HUES6 (cell line): Measurements from ENCODE around the gene FLNB.

Experiments used
- H3K27ac ChIP-seq: 2 replicates; pipeline ENCODE4 v1.7.0; 2013; ENCODE audit warnings: low read depth, mild to moderate bottlenecking, low read length, inconsistent platforms
- H3K27me3 ChIP-seq: 2 replicates; pipeline ENCODE4 v1.6.1; 2013; ENCODE audit warnings: low read length; ENCODE audit not compliant: control insufficient read depth, insufficient read depth
- H3K36me3 ChIP-seq: 2 replicates; pipeline ENCODE4 v1.6.1; 2013; ENCODE audit warnings: low read length; ENCODE audit not compliant: control insufficient read depth, insufficient read depth
- H3K4me1 ChIP-seq: 2 replicates; pipeline ENCODE4 v1.6.1; 2013; ENCODE audit warnings: low read length; ENCODE audit not compliant: control insufficient read depth, insufficient read depth
- H3K4me3 ChIP-seq: 2 replicates; pipeline ENCODE4 v1.5.1; 2013; ENCODE audit warnings: low read depth, low read length
- H3K9ac ChIP-seq: one replicate; pipeline ENCODE4 v1.6.1; 2013; ENCODE audit warnings: mild to moderate bottlenecking, low read length
- H3K9me3 ChIP-seq: 2 replicates; pipeline ENCODE4 v1.6.1; 2013; ENCODE audit warnings: low read depth, low read length; ENCODE audit not compliant: control insufficient read depth, insufficient read depth

The FLNB gene

DNA sequence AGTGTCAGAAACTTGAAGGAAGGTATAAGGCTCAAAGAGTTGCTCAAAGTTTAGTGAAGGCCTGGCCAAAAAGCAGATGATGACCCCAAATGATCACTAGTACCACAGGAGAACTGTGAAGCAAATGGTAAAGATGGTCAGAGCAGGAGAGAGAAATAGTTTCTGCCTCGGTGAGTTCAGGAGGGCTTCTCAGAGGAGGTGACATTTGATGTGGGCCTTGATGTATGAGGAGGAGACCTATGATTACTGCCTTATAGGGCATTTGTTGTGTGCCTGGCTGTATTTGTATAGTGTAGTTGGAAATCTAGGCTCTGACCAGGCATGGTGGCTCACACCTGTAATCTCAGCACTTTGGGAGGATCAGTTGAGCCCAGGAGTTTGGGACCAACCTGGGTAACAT lies 152.2 kb downstream of the FLNB start:
- Histone ChIP-seq H3K9ac (no peak overlapping the region), H3K27me3 (no peaks in the 10 kb centered on the region), H3K27ac (no peak overlapping the region), H3K36me3 (peaks cover 99% of the 10 kb centered on the region), H3K9me3 (no peaks in the 10 kb centered on the region), H3K4me1 (peaks cover 9% of the 10 kb centered on the region), H3K4me3 (no peak overlapping the region)

DNA sequence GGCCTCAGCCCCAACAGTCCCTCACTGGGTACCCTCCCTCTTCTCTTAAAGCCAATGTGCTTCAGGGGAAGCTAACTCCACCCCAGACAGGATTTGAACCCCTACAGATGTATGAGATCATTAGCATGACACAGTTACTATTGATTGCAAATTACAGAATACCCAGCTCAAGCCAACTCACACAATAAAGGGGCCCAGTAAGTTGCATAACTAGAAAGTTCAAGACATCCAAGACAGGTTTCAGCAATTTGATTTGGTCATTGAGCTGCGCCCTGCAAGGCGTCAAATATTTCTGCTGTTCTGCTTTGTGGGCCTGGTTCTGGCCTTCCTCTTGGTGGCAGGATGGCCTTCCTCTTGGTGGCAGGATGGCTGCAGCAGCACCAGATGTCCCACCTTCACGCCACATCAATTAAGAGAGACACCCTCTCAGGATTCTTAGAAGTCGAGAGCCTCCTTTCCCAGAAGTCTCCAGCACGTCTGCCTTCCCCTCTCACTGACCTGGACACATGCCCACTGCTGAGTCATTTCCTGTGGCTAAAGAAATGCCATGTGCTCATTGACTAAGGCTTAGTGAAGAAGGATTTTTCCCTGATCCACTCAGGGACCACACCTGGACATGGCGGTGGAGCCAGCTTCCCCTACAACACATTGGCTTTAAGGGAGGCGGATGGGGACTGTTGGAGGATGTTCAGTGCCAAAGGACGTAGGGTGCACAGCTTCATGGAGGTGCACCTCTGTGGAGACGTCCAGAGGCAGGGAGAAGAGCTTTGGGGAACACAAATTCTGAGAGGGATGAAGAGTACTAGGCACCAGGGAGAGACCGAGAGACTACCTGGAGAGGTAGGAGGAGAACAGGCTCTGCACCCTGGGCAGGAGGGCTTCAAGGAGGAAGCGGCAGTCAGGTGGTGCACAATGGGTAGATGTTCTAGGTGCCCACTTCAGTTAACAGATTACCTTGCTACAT lies 153.5 kb downstream of the FLNB start:
- Histone ChIP-seq H3K9ac (no peak overlapping the region), H3K4me1 (peaks cover 15% of the 10 kb centered on the region), H3K4me3 (no peak overlapping the region), H3K27me3 (no peaks in the 10 kb centered on the region), H3K27ac (no peak overlapping the region), H3K9me3 (no peaks in the 10 kb centered on the region), H3K36me3 (peaks cover 92% of the 10 kb centered on the region)

DNA sequence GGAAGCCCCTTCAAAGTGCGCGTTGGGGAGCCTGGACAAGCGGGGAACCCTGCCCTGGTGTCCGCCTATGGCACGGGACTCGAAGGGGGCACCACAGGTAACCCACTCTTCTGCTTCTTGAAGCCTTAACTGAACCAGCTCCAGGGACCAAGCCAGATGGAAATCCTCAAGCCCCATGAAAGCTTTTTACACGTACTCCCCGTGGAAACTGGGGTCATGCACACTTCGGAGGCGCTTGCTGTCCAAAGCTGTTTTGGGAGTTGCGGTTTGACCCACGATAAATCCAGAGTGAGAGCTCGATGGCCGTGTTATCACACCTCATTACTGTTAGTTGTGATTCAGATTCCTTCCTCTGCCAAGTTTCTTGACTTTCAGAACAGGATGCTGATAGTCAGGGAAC lies 155.0 kb downstream of the FLNB start:
- Histone ChIP-seq H3K4me1 (peaks cover 19% of the 10 kb centered on the region), H3K9ac (no peak overlapping the region), H3K27me3 (no peaks in the 10 kb centered on the region), H3K9me3 (no peaks in the 10 kb centered on the region), H3K36me3 (peaks cover 85% of the 10 kb centered on the region), H3K4me3 (no peak overlapping the region), H3K27ac (no peak overlapping the region)

DNA sequence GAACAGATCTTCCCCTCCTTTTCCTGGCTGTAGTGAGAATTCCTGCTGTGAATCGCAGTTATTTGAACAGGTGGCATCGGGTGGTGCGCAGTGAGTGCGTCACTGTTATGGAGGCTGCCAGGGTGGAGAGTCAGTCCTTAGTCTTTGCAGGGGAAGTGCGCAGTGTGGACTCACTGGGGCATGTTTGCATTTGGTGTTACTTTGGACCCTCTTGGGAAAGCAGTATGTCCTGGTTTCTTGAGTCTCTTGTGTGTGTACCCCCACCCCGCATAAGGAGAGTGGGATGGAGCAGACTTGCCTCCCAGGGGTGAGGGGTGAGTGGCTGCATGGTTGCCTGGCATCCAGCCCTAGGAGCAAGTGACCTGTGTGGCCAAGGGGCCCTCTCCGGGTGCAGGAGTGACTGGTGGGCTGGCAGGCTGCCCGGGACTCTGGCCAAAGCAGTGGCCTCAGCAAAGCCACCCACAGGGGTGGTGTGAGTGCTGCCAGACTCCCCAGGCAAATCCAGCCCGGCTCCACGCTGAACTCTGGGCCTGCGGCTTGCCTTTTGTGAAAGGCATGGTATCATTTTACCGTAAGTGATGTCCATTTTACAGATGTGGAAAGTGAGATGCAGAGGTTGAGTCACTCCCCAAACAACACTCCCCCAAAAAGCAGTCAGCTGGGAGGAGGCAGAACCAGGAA lies 156.1 kb downstream of the FLNB start:
- H3K27ac ChIP-seq, result peak overlapping the region; percentile 57; the same call in 1 of the 2 replicates
- H3K4me3 ChIP-seq, result no peak overlapping the region
- H3K27me3 ChIP-seq, result no peaks in the 10 kb centered on the region
- H3K9me3 ChIP-seq, result no peaks in the 10 kb centered on the region
- H3K4me1 ChIP-seq, result peaks cover 19% of the 10 kb centered on the region
- H3K9ac ChIP-seq, result peak overlapping the region; percentile 45
- peaks cover 85% of the 10 kb centered on the region for H3K36me3 ChIP-seq

DNA sequence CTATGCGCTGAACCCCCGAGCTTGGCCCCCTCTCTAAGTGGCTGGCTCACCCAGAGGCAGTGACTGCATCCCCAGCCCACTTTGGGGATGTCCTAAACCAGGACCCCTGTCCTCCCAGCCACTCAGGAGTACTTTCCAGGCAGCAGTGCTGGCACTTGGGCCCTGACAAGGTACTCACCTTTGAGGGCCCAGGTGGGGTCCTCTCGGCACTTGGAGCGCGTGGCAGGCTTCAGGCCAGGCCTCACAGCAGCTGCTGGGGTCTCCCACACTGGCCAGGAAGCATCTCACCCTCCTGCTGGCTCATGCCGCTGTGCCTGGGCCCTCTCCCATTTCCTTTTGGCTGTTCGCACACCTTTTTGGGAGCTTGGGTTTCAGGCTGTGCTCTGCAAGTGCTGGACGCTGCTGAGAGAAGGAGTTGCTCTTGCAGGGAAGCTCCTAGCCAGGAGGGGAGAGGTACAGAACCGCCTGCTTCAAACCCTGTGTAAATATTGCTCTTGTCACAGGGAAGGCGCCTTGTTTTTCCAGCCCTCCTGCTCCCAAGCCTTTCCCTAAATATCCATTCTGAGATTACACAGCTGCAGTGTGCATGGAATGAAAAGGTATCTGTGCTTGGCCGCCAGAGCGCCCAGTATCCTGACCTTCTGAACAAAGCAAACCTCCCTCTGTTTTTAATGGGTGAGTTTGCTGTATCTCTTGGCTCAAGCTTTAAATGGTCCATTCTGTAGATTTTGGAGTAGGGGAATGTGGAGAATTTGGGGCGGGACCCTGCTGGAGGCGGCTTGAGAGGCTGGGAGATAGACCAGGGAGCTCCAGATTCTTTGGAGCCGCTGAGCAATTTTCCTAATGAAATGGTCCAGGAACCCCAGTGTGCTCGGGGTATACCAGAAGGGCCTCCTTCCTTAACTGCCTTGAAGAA lies 156.9 kb downstream of the FLNB start:
- Histone ChIP-seq H3K4me3 (no peak overlapping the region), H3K9me3 (no peaks in the 10 kb centered on the region), H3K27me3 (no peaks in the 10 kb centered on the region), H3K9ac (peak overlapping the region; percentile 45), H3K36me3 (peaks cover 87% of the 10 kb centered on the region), H3K4me1 (peaks cover 19% of the 10 kb centered on the region), H3K27ac (peak overlapping the region; percentile 57; the same call in 1 of the 2 replicates)

DNA sequence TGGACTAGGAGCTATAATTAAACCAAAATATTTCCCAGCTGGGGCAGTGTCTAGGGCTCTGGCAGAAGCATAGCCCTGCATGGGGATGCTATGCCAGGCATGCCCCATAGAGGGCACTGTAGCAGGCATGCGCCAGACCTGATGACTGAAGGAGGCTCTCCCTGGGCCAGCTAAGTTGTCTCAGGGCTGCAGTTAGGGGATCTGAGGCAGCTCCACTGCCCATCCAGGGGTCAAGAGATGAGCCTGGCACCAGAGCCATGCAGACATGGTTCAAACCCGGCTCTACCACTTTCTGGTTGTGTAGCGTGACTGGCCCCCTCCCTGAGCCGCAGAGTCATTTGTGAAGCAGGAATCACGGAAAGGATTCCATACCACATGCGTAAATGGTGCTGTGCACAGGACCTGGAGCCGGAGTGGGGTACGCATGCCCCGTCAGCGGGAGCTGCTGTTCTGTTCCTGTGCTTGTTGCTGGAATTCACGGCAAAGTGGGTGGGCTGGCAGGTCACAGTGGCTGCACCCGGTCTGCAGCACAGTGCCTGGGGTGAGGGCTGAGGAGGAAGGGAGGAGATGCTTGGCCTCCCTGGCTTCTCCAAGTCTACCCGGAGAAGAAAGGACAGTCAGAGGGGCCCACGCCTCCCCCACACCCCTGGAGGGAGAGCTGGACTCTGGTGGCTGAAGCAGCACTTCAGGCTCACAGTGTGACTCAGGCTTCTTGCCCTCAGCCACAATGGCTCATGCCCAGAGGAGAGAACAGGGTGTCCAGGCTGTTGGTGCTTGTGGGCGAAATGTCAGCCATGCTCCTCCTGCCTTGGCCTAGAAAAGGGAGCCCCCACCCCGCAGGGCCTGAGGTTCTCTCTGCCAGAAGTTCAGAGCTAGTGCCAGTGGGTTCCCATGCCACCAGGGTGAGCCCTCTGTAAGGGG lies 159.5 kb downstream of the FLNB start:
- peaks cover 27% of the 10 kb centered on the region for H3K4me1 ChIP-seq
- peaks cover 82% of the 10 kb centered on the region for H3K36me3 ChIP-seq
- H3K27me3 ChIP-seq, result no peaks in the 10 kb centered on the region
- H3K9ac ChIP-seq, result no peak overlapping the region
- H3K4me3 ChIP-seq, result no peak overlapping the region
- peak overlapping the region; percentile 27; the same call in 1 of the 2 replicates for H3K27ac ChIP-seq
- no peaks in the 10 kb centered on the region for H3K9me3 ChIP-seq

DNA sequence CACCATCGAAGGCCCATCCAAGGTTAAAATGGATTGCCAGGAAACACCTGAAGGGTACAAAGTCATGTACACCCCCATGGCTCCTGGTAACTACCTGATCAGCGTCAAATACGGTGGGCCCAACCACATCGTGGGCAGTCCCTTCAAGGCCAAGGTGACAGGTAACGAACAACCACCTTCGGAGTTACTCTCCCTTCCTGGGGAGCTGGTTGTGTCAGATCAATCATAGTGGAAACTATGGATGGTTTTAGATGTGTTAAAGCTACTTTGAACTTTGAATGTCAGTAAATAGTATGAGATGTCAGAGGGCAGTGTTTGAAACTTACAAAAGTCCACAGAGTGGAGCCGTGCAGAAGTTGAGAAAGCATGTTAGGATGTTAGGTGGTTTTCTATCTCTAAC lies 160.3 kb downstream of the FLNB start:
- Histone ChIP-seq H3K4me1 (peaks cover 32% of the 10 kb centered on the region), H3K9ac (no peak overlapping the region), H3K27ac (no peak overlapping the region), H3K4me3 (no peak overlapping the region), H3K27me3 (no peaks in the 10 kb centered on the region), H3K9me3 (no peaks in the 10 kb centered on the region), H3K36me3 (peaks cover 74% of the 10 kb centered on the region)

DNA sequence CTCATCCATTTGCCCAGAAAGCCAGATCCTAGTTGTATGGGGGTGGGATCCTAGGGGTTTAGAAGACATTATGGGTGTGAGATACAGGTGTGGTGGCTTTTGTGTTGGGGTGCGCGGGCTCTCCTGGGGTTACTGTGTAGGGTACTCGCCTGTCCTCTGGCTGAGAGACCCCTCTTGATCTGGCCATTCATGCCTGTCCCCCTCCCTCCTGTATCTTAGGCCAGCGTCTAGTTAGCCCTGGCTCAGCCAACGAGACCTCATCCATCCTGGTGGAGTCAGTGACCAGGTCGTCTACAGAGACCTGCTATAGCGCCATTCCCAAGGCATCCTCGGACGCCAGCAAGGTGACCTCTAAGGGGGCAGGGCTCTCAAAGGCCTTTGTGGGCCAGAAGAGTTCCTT lies 161.1 kb downstream of the FLNB start:
- Histone ChIP-seq H3K9me3 (no peaks in the 10 kb centered on the region), H3K36me3 (peaks cover 65% of the 10 kb centered on the region), H3K9ac (no peak overlapping the region), H3K4me3 (no peak overlapping the region), H3K4me1 (peaks cover 40% of the 10 kb centered on the region), H3K27me3 (no peaks in the 10 kb centered on the region), H3K27ac (no peak overlapping the region)

DNA sequence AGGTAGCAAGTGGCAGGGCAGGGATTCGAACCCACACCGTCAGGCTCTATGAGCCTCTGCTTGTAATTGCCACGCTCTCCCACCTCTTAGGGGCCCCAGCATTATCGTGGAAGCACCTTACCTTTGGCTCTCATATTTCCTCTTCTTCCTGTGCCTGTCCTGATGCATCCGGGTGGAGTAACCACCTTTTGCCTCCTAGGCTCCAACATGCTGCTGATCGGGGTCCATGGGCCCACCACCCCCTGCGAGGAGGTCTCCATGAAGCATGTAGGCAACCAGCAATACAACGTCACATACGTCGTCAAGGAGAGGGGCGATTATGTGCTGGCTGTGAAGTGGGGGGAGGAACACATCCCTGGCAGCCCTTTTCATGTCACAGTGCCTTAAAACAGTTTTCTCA lies 162.2 kb downstream of the FLNB start:
- H3K36me3 ChIP-seq, result peaks cover 55% of the 10 kb centered on the region
- H3K27me3 ChIP-seq, result no peaks in the 10 kb centered on the region
- H3K27ac ChIP-seq, result no peak overlapping the region
- H3K9me3 ChIP-seq, result no peaks in the 10 kb centered on the region
- H3K4me1 ChIP-seq, result peaks cover 34% of the 10 kb centered on the region
- H3K9ac ChIP-seq, result no peak overlapping the region
- H3K4me3 ChIP-seq, result no peak overlapping the region

DNA sequence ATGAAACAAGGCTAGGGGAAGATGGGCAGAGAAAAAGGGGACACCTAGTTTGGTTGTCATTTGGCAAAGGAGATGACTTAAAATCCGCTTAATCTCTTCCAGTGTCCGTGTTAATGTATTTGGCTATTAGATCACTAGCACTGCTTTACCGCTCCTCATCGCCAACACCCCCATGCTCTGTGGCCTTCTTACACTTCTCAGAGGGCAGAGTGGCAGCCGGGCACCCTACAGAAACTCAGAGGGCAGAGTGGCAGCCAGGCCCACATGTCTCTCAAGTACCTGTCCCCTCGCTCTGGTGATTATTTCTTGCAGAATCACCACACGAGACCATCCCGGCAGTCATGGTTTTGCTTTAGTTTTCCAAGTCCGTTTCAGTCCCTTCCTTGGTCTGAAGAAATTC lies 162.9 kb downstream of the FLNB start:
- Histone ChIP-seq H3K9ac (no peak overlapping the region), H3K27me3 (no peaks in the 10 kb centered on the region), H3K9me3 (no peaks in the 10 kb centered on the region), H3K27ac (no peak overlapping the region), H3K4me1 (peaks cover 36% of the 10 kb centered on the region), H3K36me3 (peaks cover 49% of the 10 kb centered on the region), H3K4me3 (no peak overlapping the region)
